ENCODE measurements around the gene WFIKKN2.

GRCh38 chr17:50830352-50830751 lies 5.0 kb upstream of the WFIKKN2 start:
- no peak for TF ChIP-seq CTCF (conservative IDR thresholded peaks at IDR 0.05 in 1 of 2, IDR thresholded peaks at IDR 0.05 in 1 of 2; ENCODE audit: low read depth in 1 of 2, low read length in 2 of 2)
- no peak for TF ChIP-seq EZH2 (IDR thresholded peaks at IDR 0.05; ENCODE audit: low read length, missing control alignments)
